ENCODE results near the gene PGP. TPM values are rescaled to one million over a fixed set of nuclear protein-coding genes. Genes with fewer than 3 reads are reported as not detected.

Gene PGP
- total RNA-seq, 1 donor from 2014 or later = 18.4 TPM

Other genes starting within 250 kb of the PGP start
- gene RNF151, start 248.0 kb downstream of the PGP start, total RNA-seq = not detected in 2 replicates
- gene TBL3, start 242.8 kb downstream of the PGP start, total RNA-seq = 46.1 and 71.8 TPM in 2 replicates
- 0.34 TPM in 1 of 2 replicates, not detected in the other for gene NOXO1, start 233.4 kb downstream of the PGP start, total RNA-seq
- gene GFER, start 230.6 kb downstream of the PGP start, total RNA-seq = 9.0 and 13.4 TPM in 2 replicates
- gene SYNGR3, start 224.9 kb downstream of the PGP start, total RNA-seq = 1.6 and 2.4 TPM in 2 replicates
- gene ZNF598, start 205.0 kb downstream of the PGP start, total RNA-seq = 19.1 and 28.2 TPM in 2 replicates
- gene NPW, start 195.1 kb downstream of the PGP start, total RNA-seq = 0.17 and 1.2 TPM in 2 replicates
- gene NHERF2, start 187.9 kb downstream of the PGP start, total RNA-seq = 33.5 and 79.6 TPM in 2 replicates
- gene NTHL1, start 167.0 kb downstream of the PGP start, total RNA-seq = 27.7 and 32.3 TPM in 2 replicates
- 40.8 and 59.3 TPM in 2 replicates for gene TSC2, start 166.9 kb downstream of the PGP start, total RNA-seq
- 55.6 and 77.1 TPM in 2 replicates for gene PKD1, start 78.9 kb downstream of the PGP start, total RNA-seq
- gene RAB26, start 66.2 kb downstream of the PGP start, total RNA-seq = 0.34 and 0.84 TPM in 2 replicates
- 110 and 171 TPM in 2 replicates for gene TRAF7, start 59.1 kb downstream of the PGP start, total RNA-seq
- gene CASKIN1, start 18.2 kb downstream of the PGP start, total RNA-seq = 0.05 and 0.17 TPM in 2 replicates
- 16.0 and 25.6 TPM in 2 replicates for gene MLST8, start 9.4 kb downstream of the PGP start, total RNA-seq
- gene BRICD5, start 4.0 kb downstream of the PGP start, total RNA-seq = 1.3 and 4.4 TPM in 2 replicates
- 34.4 and 37.1 TPM in 2 replicates for gene E4F1, start 8.8 kb upstream of the PGP start, total RNA-seq
- 0.51 and 0.56 TPM in 2 replicates for gene DNASE1L2, start 21.6 kb upstream of the PGP start, total RNA-seq
- gene ECI1, start 36.7 kb upstream of the PGP start, total RNA-seq = 32.3 and 37.8 TPM in 2 replicates
- 61.8 and 85.0 TPM in 2 replicates for gene RNPS1, start 53.3 kb upstream of the PGP start, total RNA-seq
- 29.1 and 66.9 TPM in 2 replicates for gene ABCA3, start 125.9 kb upstream of the PGP start, total RNA-seq
- gene CCNF, start 214.6 kb upstream of the PGP start, total RNA-seq = 22.3 and 53.1 TPM in 2 replicates
- gene TEDC2, start 245.3 kb upstream of the PGP start, total RNA-seq = 6.3 and 7.0 TPM in 2 replicates